SK-N-SH treated with all-trans-retinoic acid at 6 μM for 48 hours (cell line): ENCODE data around the gene ZBTB39.

ENCODE experiments used
- ATAC-seq: fragments of 200-7000 bp; cut with Tn5 transposase; 3 replicates; pipeline ENCODE4 v1.9.1; 2020; ENCODE audit warnings: mild to moderate bottlenecking, moderate library complexity
- BACH2 ChIP-seq: fragments of 250-450 bp; sonication (Bioruptor Pico); IDR thresholded peaks from 2 replicates; pipeline ENCODE4 v1.9.0; 2021; ENCODE audit warnings: mild to moderate bottlenecking, borderline replicate concordance
- CREB5 ChIP-seq: fragments of 250-450 bp; sonication (Bioruptor Pico); IDR thresholded peaks from 2 replicates; pipeline ENCODE4 v1.5.1; 2020; ENCODE audit warnings: low read depth, mild to moderate bottlenecking, moderate library complexity
- CSDC2 ChIP-seq: fragments of 250-450 bp; sonication (Bioruptor Pico); IDR thresholded peaks from 2 replicates; pipeline ENCODE4 v1.5.0; 2020; ENCODE audit warnings: mild to moderate bottlenecking, moderate library complexity
- CSRNP3 ChIP-seq: fragments of 250-450 bp; sonication (Bioruptor Pico); IDR thresholded peaks from 2 replicates; pipeline ENCODE4 v1.5.1; 2021; ENCODE audit warnings: mild to moderate bottlenecking, moderate library complexity
- ISL1 ChIP-seq: fragments of 250-450 bp; sonication (Bioruptor Pico); IDR thresholded peaks from 2 replicates; pipeline ENCODE4 v2.1.2; 2022; ENCODE audit warnings: mild to moderate bottlenecking, moderate library complexity
- OSR1 ChIP-seq: fragments of 250-450 bp; sonication (Bioruptor Pico); IDR thresholded peaks from 2 replicates; pipeline ENCODE4 v1.8.0; 2022; ENCODE audit warnings: moderate library complexity, mild to moderate bottlenecking, inconsistent platforms
- PATZ1 ChIP-seq: fragments of 250-450 bp; sonication (Bioruptor Pico); IDR thresholded peaks from 2 replicates; pipeline ENCODE4 v1.8.0; 2020; ENCODE audit warnings: mild to moderate bottlenecking, moderate library complexity, borderline replicate concordance
- POU6F1 ChIP-seq: fragments of 250-450 bp; sonication (Bioruptor Pico); IDR thresholded peaks from 2 replicates; pipeline ENCODE4 v1.8.0; 2021; ENCODE audit warnings: low read depth, mild to moderate bottlenecking, moderate library complexity, borderline replicate concordance
- PPARA ChIP-seq: fragments of 250-450 bp; sonication (Bioruptor Pico); IDR thresholded peaks from 2 replicates; pipeline ENCODE4 v1.5.0; 2020; ENCODE audit warnings: mild to moderate bottlenecking, borderline replicate concordance
- SNAI2 ChIP-seq: fragments of 250-450 bp; sonication (Bioruptor Pico); IDR thresholded peaks from 2 replicates; pipeline ENCODE4 v1.5.0; 2020; ENCODE audit warnings: mild to moderate bottlenecking, moderate library complexity
- TCF4 ChIP-seq: fragments of 250-450 bp; sonication (Bioruptor Pico); IDR thresholded peaks from 2 replicates; pipeline ENCODE4 v1.8.0; 2021; ENCODE audit warnings: mild to moderate bottlenecking, moderate library complexity, borderline replicate concordance
- TOX ChIP-seq: fragments of 250-450 bp; sonication (Bioruptor Pico); IDR thresholded peaks from 2 replicates; pipeline ENCODE4 v1.8.0; 2021; ENCODE audit warnings: mild to moderate bottlenecking, moderate library complexity, borderline replicate concordance
- TSHZ2 ChIP-seq: fragments of 250-450 bp; sonication (Bioruptor Pico); IDR thresholded peaks from 2 replicates; pipeline ENCODE4 v1.5.0; 2020; ENCODE audit warnings: mild to moderate bottlenecking, moderate library complexity
- ZC3H10 ChIP-seq: fragments of 250-450 bp; sonication (Bioruptor Pico); IDR thresholded peaks from 2 replicates; pipeline ENCODE4 v1.5.1; 2021; ENCODE audit warnings: mild to moderate bottlenecking, moderate library complexity
- ZFP3 ChIP-seq: fragments of 250-450 bp; sonication (Bioruptor Pico); IDR thresholded peaks from 2 replicates; pipeline ENCODE4 v1.5.0; 2020; ENCODE audit warnings: mild to moderate bottlenecking, moderate library complexity
- ZFP30 ChIP-seq: fragments of 450-650 bp; formaldehyde crosslinking; IDR thresholded peaks from 2 replicates; pipeline ENCODE4 v1.5.0; 2022; ENCODE audit warnings: mild to moderate bottlenecking, moderate library complexity
- ZNF565 ChIP-seq: fragments of 450-650 bp; formaldehyde crosslinking; conservative IDR thresholded peaks from 2 replicates; pipeline ENCODE4 v1.5.0; 2020; ENCODE audit warnings: low read depth, mild to moderate bottlenecking, moderate library complexity
- ZNF8 ChIP-seq: fragments of 450-650 bp; formaldehyde crosslinking; IDR thresholded peaks from 2 replicates; pipeline ENCODE4 v1.5.0; 2020; ENCODE audit warnings: mild to moderate bottlenecking, moderate library complexity

Gene ZBTB39

GRCh38 chr12:57006809-57007475, 596 bp upstream of the ZBTB39 start:
- no peak for ATAC-seq
- no peak for TF ChIP-seq BACH2 (CRISPR knock-in tag)
- TF ChIP-seq CSRNP3 (CRISPR knock-in tag), result no peak
- no peak for TF ChIP-seq CREB5
- TF ChIP-seq ZNF8 (CRISPR knock-in tag), result no peak

- no peak for ATAC-seq
- TF ChIP-seq PATZ1 (no peak), OSR1 (no peak), ZC3H10 (CRISPR knock-in tag) (no peak), POU6F1 (no peak), TOX (CRISPR knock-in tag) (no peak), ZFP3 (CRISPR knock-in tag) (no peak), ZNF565 (no peak), CREB5 (no peak), PPARA (CRISPR knock-in tag) (no peak), TCF4 (CRISPR knock-in tag) (no peak), ZFP30 (CRISPR knock-in tag) (no peak), CSDC2 (no peak)
These were observed 1.7 kb downstream of the ZBTB39 start for GRCh38 chr12:57004651-57005050.

- TF ChIP-seq TOX (CRISPR knock-in tag) (no peak), POU6F1 (no peak), ZFP3 (CRISPR knock-in tag) (no peak), SNAI2 (no peak), OSR1 (no peak), ZC3H10 (CRISPR knock-in tag) (no peak), ISL1 (CRISPR knock-in tag) (no peak), CREB5 (no peak), TSHZ2 (no peak), PATZ1 (no peak), PPARA (CRISPR knock-in tag) (no peak), ZNF8 (CRISPR knock-in tag) (no peak), TCF4 (CRISPR knock-in tag) (no peak)
- no peak for ATAC-seq
These were observed 3.0 kb downstream of the ZBTB39 start for GRCh38 chr12:57003395-57003794.
